AG09319 (cell line): ENCODE results near the gene KANSL1L.

Experiments
- DNase-seq: peaks from one replicate; pipeline ENCODE4 v3.0.0-alpha.2; 2010; ENCODE audit warnings: low read depth; ENCODE audit errors: extremely low read depth
- CTCF ChIP-seq: IDR thresholded peaks from 2 replicates; pipeline ENCODE4 v1.5.1; 2011; ENCODE audit warnings: low read depth, mild to moderate bottlenecking, inconsistent platforms, low read length, moderate library complexity

Gene KANSL1L

GRCh38 chr2:210171309-210172218 is at the start of gene KANSL1L:
TSS of gene KANSL1L (minus strand) at chr2:210171409. CDS start at chr2:210154582, 16,827 bp downstream.
- no peak for TF ChIP-seq CTCF
- peak; percentile 90 for DNase-seq

GRCh38 chr2:210215120-210215519 is 43.9 kb upstream of the KANSL1L start:
- TF ChIP-seq CTCF = no peak

GRCh38 chr2:210210185-210210584 is 39.0 kb upstream of the KANSL1L start:
- DNase-seq = no peak
- TF ChIP-seq CTCF = no peak

More at GRCh38 chr2:210215120-210215519, 43.9 kb upstream of the KANSL1L start:
- no peak for DNase-seq

- TF ChIP-seq CTCF = no peak
- DNase-seq = no peak
Observed at GRCh38 chr2:210207929-210208328, 36.7 kb upstream of the KANSL1L start.

GRCh38 chr2:210203558-210203957 is 32.3 kb upstream of the KANSL1L start:
- no peak for TF ChIP-seq CTCF
- no peak for DNase-seq

- TF ChIP-seq CTCF = no peak
Observed at GRCh38 chr2:210203147-210203546, 31.9 kb upstream of the KANSL1L start.

GRCh38 chr2:210199854-210200253 is 28.6 kb upstream of the KANSL1L start:
- no peak for DNase-seq
- TF ChIP-seq CTCF = no peak; the same call in 1 of the 2 replicates

More at GRCh38 chr2:210203147-210203546, 31.9 kb upstream of the KANSL1L start:
- no peak for DNase-seq
